Bronchial epithelial cell (primary cell): ENCODE data around the gene ORMDL1. TPM values are rescaled to one million over a fixed set of nuclear protein-coding genes. Genes with fewer than 3 reads are reported as not detected.
"Not testable (repeated sequence)": the region's sequence is repeated elsewhere in the genome, so short reads cannot be mapped to it uniquely, and the experiment has no call there.

ENCODE experiments used
- DNase-seq: peaks from one replicate; pipeline ENCODE4 v3.0.0-alpha.2; 2010; ENCODE audit warnings: low read depth
- FAIRE-seq: peaks from 2 replicates; lab custom pipeline; 2011; peaks lifted over from hg19 to GRCh38; lab: Jason Lieb, UNC
- H3K27me3 ChIP-seq: 2 replicates; pipeline ENCODE4 v1.5.1; 2011; ENCODE audit warnings: low read length; ENCODE audit not compliant: control insufficient read depth, insufficient read depth
- H3K36me3 ChIP-seq: 2 replicates; pipeline ENCODE4 v1.5.1; 2011; ENCODE audit warnings: low read length; ENCODE audit not compliant: control insufficient read depth, insufficient read depth
- H3K4me3 ChIP-seq: 2 replicates; pipeline ENCODE4 v1.5.1; 2011; ENCODE audit warnings: mild to moderate bottlenecking, low read depth, low read length, control low read depth
- total RNA-seq: library from RNA; depleted of rRNA; stranded (reverse); fragments of >200 nt; gene quantifications from 2 replicates; pipeline ENCODE4 v1.2.1, GENCODE V29; 2014
- TF ChIP-seq, protein P1 (sequence below): IDR thresholded peaks from 2 replicates; pipeline ENCODE4 v1.5.1; 2011; ENCODE audit warnings: mild to moderate bottlenecking, moderate library complexity, low read length, control low read depth, inconsistent platforms; ENCODE audit not compliant: insufficient read depth, severe bottlenecking

The ORMDL1 gene
- total RNA-seq, 1 donor from 2014 or later, result 46.9 TPM

DNA sequence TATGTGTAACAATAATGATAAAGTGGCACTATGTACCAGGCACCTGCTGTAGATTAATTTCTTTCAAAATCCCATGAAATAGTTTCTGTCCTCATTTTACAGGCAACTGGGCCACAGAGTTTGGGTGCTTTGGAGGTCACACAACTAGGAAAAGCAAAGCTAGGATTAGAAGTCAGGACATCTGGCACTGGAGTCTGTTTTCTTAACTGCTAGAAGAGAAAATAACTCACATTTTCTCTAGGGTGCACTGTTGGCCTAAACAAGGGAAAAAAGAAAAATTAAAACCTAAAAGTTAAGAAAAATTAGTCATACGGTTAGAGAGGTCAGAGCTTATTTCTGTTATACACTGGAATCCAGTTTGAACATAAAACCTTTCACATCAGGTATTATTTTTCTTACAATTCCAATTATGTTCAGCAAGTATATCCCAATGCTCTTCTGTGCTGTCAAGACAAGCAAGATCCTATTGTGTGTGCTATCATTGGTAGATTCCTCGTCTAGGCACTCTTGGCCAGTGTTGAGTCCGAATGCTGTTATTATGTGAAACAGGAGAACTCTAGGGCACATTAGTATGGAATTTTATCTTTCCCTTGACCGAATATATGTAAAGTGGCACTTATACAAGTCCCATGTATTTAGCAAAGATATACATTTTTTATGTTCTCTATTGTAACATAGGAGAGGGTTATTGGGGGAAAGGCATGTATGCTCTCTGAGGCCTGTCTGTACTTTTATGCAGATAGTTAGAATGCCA, 20.1 kb downstream of the ORMDL1 start:
- DNase-seq, result no peak
- Histone ChIP-seq H3K4me3 (no peak overlapping the region), H3K36me3 (no peaks in the 10 kb centered on the region), H3K27me3 (no peaks in the 10 kb centered on the region)
- TF ChIP-seq, protein P1, sequence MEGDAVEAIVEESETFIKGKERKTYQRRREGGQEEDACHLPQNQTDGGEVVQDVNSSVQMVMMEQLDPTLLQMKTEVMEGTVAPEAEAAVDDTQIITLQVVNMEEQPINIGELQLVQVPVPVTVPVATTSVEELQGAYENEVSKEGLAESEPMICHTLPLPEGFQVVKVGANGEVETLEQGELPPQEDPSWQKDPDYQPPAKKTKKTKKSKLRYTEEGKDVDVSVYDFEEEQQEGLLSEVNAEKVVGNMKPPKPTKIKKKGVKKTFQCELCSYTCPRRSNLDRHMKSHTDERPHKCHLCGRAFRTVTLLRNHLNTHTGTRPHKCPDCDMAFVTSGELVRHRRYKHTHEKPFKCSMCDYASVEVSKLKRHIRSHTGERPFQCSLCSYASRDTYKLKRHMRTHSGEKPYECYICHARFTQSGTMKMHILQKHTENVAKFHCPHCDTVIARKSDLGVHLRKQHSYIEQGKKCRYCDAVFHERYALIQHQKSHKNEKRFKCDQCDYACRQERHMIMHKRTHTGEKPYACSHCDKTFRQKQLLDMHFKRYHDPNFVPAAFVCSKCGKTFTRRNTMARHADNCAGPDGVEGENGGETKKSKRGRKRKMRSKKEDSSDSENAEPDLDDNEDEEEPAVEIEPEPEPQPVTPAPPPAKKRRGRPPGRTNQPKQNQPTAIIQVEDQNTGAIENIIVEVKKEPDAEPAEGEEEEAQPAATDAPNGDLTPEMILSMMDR, result no peak
- FAIRE-seq, result no peak

DNA sequence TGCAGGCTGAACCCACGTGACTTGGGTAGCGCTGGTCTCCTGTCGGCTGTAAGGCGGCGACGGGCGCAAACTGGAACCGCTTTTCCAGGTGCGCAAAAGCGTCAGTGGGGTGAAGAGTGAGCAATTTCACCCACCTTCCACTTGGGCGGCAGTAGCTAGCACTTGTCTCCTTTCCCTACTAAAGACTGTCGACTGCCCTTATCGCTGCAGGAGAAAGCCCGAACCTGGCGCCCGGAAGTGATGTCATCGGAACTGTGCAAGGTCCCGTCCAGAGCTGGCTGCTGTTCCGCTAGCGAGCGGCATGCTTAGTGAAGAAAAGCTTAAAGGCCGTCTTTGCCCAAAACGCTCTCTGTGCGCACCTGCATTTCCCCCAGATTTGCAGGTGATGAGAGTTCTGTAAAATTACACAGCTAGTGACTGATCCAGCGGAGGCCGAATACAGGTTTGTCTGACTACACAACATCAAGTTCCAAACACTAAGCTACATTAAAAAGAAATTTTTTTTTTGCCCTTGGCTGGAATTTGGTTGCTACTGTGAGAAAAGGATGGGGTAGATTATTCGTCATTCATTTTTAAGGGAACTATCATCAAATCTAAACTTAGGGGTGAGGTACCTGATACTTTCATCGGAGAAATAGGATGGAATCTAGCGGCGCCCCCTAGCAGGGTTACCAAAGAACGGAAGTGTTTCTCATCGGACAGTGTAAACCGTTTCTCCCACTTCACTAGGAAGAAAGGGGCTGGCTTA, 21.4 kb downstream of the ORMDL1 start, which contains the start of gene OSGEPL1:
TSS of gene OSGEPL1 (minus strand) at position 242 of the 748 bp plus-strand sequence. CDS start 1,152 bp downstream, outside the sequence.
- no peaks in the 10 kb centered on the region for H3K27me3 ChIP-seq
- no peak for FAIRE-seq
- no peaks in the 10 kb centered on the region for H3K36me3 ChIP-seq
- TF ChIP-seq, protein P1, result peak; percentile 57
- H3K4me3 ChIP-seq, result peak within 1 kb of the TSS; percentile 43
- DNase-seq, result peak; percentile 87

DNA sequence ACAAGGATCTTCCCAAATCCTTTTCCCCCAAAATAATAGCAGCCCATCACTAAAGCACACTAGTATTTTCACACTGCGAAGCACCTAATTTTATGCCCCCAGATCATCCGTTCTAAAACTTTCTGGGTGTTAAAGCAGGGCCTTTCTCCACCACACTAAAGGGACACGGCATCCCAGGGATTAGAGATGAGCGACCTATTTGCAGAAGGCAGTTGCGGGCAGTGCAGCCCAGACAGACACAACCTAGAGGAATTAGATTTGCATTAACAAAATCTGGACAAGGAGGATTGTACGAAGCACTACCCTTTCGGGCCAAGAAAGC, 21.9 kb downstream of the ORMDL1 start:
- no peak for DNase-seq
- no peak for FAIRE-seq
- Histone ChIP-seq H3K4me3 (peak overlapping the region; percentile 43), H3K36me3 (no peaks in the 10 kb centered on the region), H3K27me3 (no peaks in the 10 kb centered on the region)
- TF ChIP-seq, protein P1, result no peak

DNA sequence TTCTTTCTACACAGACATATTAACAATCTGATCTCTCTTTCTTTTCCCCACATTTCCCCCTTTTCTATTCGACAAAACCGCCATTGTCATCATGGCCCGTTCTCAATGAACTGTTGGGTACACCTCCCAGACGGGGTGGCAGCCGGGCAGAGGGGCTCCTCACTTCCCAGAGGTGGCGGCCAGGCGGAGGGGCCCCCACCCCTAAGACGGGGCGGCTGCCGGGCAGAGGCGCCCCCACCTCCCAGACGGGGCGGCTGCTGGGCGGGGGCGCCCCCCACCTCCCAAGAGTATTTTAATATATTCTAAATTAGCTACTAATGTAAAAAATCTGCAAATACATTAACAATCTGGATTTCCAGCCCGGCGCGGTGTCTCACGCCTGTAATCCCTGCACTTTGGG, 24.0 kb downstream of the ORMDL1 start:
- DNase-seq, H3K36me3 ChIP-seq, FAIRE-seq, H3K27me3 ChIP-seq, H3K4me3 ChIP-seq: not testable (repeated sequence)

DNA sequence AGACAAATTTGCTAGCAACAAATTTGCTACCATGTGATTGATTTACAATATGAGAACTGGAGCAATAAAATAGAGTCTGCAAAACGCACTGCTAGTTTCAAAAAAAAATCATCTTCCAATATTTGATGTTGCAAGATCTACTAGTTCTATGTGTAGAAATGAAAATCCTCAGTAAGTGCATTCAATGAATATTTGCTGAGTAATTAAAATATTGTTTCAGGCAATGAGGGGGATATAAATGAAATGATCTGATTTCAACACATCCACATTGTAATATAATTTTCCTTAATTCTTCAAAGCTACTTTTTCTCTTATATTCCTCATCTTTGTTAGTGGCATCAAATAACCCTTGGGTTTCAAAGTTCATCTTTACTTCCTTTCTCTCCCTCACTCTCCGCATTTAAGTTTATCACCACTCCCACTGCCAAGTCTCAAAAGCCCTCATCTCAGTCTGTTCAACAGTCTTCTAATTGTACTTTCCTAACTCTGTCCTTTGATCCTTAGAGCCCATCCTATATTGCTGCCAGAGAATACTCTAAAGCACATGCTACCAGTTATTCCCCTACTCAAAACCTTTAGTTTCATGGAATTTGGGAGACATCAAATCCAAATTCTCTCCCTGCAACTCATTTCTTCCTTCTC, 27.7 kb downstream of the ORMDL1 start:
- TF ChIP-seq, protein P1, result no peak
- DNase-seq, result no peak
- Histone ChIP-seq H3K36me3 (no peaks in the 10 kb centered on the region), H3K27me3 (no peaks in the 10 kb centered on the region), H3K4me3 (no peak overlapping the region)
- FAIRE-seq, result no peak

DNA sequence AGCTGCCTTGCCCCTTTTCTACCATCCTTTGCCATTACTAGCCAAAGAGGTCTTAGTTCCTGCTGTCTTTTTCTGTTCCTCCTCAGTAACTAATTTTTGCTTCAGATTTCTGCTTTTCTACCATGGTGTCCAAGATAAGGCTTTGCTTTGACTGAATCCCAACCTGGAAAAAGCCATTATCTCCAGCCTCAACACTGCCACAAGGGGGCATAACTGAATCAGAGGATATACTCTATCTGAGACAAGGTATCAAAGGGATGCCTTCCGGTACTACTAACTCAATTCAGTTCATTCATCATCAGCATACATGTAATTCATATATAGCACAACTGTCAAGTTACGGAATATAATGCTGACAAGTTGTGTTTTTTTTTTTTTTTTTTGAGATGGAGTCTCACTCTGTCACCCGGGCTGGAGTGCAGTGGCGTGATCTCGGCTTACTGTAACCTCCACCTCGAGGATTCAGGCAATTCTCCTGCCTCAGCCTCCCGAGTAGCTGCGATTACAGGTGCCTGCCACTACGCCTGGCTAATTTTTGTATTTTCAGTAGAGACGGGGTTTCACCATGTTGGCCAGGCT, 33.0 kb downstream of the ORMDL1 start:
- FAIRE-seq (no peak), DNase-seq (peak; percentile 29)
- Histone ChIP-seq H3K36me3 (no peaks in the 10 kb centered on the region), H3K4me3 (no peak overlapping the region), H3K27me3 (no peaks in the 10 kb centered on the region)
- TF ChIP-seq, protein P1, result peak; percentile 58
